OCI-M2 (cell line): ENCODE data around the gene CEP164.

Experiments used
- DNase-seq: peaks from one replicate; lab custom pipeline; 2025; ENCODE audit not compliant: unreplicated experiment; lab: John Stamatoyannopoulos, UW

The CEP164 gene

DNA sequence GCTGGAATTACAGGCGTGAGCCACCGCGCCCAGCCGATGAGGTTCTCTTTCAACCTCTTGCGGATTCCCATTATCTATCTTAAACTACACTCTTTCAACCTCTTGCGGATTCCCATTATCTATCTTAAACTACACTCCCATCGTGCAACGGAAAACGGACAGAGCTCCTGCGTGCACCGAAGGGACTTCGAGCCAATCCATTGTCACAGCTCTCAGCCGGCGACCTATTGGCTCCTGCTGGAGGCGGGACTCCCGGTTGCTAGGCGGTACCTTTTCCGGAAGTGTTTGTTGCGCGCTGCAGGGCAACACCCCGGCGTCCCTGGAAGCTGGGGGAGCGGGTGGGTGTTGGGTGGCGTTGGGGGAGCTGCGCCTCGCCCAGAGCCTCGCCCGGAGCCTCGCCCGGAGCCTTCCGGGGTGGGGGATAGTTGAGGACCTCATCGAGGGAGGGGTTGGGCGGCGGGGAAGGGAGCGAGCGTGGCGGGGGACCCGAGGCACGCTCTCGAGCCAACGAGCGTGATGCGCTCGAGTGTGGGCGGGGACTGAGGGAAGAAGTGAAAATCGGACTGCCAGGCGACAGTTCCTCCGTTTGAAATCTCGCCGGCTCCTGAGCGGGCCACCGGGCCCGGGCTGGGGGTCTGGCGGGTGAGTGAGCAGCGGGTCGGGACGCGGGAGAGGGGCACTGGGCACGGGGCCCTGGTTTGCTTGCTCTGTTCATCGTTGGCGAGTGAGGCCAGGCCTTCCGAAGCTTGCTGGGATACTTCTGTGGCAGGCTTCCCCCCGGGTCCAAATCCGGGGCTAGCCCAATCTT lies at the start of gene CEP164:
CEP164 (plus strand) TSS at position 288 of the 808 bp plus-strand sequence. CDS start 10,733 bp downstream, outside the sequence.
- DNase-seq, result peak; percentile 79

DNA sequence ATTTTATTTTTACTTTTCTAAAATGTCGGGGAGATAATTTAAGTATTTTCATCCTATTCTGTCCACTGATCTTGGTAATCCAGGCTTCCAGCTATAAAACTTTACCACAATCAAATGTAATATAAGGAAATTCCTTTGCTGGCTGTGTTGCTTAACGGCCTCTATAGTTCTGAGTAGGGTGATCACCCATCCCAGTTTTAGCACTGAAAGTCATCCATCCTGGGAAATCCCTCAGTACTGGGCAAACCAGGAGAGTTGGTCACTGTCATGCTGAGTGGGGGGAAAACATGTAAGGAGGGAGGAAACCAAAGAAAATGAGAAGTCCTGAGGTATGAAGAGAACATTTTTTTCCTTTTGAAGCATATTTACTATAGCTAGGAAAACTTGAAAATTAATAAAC lies 49.3 kb upstream of the CEP164 start:
- DNase-seq, result no peak

DNA sequence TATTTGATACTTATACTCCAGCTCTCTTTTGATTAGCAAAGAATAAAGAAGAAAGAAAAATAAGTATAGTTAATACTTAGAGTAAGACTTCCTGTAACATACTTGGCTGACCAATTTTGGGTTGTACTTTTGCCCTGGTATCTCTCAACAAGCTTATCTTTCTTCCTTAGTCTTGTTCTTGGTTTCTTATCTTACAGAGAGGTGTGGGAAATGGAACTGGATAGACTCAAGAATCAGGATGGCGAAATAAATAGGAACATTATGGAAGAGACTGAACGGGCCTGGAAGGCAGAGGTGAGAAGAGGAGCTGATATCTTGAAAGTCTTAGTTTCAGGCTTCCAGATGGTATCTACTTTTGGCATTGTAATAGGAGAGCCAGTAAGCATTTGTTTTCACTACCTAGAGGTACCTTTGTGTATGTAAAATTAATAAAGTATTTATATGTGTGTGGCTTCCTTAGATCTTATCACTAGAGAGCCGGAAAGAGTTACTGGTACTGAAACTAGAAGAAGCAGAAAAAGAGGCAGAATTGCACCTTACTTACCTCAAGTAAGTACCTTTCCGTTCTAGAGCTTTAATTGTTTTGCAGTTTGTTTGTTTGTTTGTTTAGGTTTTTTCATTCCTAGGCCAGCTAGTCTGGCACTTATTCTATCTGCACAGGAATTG lies 47.8 kb upstream of the CEP164 start:
- no peak for DNase-seq

DNA sequence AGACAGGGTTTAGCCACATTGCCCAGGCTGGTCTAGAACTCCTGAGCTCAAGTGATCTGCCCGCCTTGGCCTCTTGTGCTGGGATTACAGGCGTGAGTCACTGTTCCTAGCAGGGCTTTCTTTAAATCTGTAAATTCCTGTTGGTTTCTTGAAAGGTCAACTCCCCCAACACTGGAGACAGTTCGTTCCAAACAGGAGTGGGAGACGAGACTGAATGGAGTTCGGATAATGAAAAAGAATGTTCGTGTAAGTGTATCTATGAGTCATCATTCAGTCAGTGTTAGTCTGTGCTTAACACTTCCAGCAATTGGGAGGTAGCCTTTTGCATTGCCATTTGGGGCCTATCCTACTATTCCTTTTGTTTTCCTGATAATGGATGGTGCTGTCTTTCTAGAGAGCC lies 46.5 kb upstream of the CEP164 start:
- DNase-seq, result no peak

DNA sequence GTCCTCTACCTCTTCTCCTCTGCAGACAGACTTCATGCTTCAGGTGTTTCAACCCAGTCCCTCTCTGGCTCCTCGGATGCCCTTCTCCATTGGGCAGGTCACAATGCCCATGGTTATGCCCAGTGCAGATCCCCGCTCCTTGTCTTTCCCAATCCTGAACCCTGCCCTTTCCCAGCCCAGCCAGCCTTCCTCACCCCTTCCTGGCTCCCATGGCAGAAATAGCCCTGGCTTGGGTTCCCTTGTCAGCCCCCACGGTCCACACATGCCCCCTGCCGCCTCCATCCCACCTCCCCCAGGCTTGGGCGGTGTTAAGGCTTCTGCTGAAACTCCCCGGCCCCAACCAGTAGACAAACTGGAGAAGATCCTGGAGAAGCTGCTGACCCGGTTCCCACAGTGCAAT lies 45.8 kb upstream of the CEP164 start:
- no peak for DNase-seq

DNA sequence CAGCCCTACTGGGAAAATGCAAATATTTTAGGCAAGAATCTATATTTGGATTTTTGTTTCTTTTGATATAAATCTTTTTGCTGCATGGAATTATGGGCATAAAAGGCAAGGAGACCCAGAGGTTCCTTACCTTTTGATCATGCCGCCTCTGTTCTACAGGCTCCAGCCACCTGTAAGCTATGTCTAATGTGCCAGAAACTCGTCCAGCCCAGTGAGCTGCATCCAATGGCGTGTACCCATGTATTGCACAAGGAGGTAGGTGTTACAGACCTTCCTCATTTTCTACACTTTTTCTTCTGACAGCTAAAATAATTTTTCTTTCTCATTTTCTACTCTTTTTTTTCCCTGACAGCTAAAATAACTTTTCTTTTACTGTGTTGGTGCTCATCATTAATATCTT lies 44.7 kb upstream of the CEP164 start:
- DNase-seq, result no peak

DNA sequence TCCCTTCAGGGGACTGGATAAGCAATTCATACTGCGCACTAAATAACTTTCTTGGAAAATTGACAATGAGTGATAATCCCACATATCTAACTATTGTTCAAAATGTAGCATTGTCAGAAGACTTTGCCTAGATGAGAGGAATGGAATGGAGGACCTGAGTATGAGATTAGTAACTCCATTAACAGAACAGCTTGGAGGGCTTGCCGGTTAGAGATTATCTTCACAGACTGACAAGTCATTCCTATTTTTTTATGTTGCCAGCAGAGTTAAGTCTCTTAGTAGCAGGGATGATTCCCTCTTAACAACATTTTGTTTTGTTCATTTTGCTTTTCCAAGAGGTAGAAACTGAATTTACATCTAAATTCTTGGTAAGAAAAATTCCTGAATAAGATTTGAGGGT lies 43.6 kb upstream of the CEP164 start:
- DNase-seq, result no peak

DNA sequence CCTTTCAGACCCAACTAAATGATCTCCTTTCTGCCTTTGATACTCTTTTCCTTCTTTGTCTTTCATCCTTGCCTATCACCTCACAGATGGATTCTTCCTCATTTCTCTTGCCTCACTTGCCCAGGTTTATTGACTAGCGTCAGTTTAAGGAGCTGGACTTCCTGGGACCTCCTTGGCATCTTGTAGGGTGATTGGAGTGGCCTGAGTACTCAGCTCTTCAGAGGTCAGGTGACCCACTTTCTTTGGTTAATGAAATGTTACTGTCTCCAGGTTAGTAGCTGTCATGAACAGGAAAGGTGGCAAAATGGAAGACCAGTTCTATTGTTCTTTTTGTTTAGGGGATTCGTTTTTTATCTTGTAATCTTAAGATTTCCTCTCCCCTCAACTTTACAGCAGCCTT lies 41.1 kb upstream of the CEP164 start:
- DNase-seq, result no peak

DNA sequence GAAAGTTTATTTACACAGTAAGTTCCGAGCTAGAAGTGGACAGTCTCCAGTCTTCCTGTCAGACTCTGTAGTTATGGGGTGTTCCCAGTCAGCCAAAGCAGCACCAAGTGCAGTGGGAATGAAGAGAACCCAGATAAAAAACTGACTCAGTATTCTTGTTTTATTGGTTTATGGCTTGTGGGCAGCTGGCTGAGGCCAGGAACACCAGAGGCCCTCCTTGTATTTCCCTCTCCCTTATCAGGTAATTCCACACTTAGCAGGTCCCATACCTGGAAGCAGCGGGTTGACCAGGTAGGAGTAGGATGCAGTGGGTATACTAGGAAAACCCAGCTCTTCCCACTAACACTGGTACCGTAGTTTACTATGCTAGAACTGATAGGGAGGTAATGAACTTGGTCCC lies 40.0 kb upstream of the CEP164 start:
- DNase-seq, result no peak

DNA sequence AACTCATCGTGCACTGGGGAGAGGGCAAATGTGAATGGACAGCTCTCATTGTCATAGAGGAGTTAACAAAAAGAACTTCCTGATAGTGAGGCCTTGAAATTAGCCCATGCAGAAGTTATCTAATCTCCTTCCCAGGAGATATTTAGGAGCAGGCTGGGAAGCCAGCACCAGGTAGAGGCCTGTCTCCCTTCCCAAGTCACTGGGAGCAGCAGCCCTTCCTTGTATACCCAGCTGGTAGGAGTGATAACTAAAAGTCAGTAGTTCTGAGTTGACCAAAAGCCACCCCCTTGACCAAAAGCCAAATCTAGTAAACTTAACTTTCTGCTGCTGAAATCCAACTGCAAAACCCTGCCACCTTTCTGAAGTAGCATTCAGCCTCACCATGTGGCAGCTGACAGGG lies 37.9 kb upstream of the CEP164 start:
- DNase-seq, result no peak

DNA sequence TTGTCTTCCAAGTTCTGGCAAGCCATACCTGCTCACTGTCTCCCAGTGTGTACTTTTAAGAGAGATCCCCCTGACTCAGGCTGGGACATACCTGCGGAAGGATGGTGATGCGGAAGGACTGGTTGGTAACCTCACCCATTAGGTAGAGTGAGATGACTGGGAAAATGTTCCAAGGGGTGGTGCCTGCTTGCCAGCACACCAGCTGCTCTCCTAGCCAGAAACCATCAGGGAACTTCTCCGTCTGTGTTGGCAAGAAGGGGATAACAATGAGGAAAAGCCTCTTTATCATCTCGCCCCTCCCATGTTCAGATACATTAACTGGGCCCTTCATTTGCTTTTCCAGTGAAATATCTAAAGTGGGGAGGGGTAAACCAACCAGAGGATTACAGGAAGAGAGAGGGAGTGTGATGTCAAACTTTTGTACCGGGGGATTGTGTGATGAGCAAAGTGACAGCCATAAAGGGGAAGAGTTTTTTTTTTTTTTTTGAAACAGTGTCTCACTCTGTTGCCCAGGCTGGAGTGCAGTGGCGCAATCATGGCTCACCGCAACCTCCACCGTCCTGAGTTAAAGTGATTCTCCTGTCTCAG lies 36.8 kb upstream of the CEP164 start, which contains the start of gene BACE1-AS:
BACE1-AS (plus strand) TSS at position 538 of the 588 bp plus-strand sequence.
- no peak for DNase-seq

DNA sequence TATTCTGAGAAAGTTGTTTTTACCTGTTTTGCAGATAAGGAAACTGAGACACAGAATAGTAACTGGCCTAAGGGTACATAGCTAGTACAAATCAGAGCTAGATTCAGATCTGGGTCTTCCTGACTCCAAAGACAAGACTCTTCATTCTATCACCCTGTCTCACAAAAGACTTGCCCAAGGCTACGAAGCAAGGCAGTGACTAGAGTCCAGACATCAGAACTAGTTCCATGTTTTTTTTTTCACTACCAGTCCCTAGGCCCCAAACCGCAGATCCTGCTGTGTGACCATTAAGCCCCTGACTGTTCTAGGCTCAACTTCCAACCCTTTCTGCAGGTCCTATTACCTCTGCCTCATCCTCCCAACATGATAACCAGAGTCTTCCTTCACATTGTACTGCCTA lies 35.0 kb upstream of the CEP164 start:
- DNase-seq, result no peak

DNA sequence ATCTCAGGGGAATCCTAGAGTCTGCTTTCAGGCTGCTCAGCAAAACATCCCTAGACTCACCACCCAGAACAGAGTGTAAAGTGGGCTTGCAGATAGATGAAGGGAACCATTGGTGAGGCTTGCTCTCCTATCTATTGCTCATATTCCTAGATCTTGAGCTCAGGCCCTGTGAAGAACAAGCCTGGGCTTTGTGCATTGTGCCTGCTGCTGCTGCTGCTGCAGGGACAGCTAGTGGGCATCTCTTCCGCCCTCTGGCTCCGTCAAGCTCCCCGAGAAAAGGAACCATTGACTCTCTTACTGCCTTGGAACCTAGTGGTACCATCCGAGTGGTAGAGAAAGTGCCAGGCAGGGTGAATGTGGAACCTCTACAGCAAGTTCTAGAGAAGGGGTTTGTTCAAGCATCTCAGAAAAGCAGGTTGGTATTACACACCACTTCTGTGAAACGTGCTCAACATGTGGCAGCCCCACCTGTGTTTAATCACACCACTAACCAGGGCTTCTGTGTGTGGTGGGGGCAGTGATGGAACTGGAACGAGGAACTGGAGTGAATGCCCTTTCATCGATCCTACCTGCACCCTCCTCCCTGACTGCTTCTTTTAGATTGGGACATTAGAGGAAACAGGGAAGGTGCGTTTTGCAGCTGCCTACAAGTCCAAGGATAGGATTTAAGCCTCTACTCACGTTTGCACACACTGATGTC lies 32.1 kb upstream of the CEP164 start:
- DNase-seq, result no peak

DNA sequence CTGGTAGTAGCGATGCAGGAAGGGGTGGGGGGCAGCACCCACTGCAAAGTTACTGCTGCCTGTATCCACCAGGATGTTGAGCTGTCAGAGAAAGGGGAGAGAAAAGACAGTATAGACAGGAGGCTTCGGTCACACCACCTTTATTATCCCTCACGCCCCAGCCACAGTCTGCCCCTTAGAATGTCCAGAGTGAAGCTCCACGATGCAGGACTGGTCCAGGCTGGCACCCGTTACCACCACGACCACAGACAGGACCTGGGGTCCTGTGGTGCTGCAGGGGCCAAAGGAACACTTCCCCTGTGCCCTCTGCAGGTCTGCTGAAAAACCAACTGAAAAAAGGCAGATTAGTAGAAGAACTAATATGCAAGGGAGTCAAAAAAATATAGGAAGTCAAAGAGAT lies 30.8 kb upstream of the CEP164 start:
- DNase-seq, result no peak

DNA sequence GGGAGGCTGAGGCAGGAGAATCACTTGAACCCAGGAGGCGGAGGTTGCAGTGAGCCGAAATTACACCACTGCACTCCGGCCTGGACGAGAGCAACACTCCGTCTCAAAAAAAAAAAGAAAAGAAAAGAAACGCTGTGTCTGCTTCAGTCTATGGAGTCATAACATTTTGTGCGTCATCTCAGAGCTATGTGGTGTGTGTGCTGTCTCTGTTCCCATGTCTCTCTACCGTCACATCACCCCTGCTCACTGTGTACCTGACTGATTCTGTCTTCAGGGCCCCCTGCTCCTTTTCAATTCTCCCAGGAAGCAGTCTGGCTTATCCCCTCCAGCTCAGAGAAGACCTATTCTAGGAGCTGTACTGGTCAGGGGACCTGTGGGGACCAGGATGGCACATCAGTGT lies 29.5 kb upstream of the CEP164 start:
- DNase-seq, result no peak

DNA sequence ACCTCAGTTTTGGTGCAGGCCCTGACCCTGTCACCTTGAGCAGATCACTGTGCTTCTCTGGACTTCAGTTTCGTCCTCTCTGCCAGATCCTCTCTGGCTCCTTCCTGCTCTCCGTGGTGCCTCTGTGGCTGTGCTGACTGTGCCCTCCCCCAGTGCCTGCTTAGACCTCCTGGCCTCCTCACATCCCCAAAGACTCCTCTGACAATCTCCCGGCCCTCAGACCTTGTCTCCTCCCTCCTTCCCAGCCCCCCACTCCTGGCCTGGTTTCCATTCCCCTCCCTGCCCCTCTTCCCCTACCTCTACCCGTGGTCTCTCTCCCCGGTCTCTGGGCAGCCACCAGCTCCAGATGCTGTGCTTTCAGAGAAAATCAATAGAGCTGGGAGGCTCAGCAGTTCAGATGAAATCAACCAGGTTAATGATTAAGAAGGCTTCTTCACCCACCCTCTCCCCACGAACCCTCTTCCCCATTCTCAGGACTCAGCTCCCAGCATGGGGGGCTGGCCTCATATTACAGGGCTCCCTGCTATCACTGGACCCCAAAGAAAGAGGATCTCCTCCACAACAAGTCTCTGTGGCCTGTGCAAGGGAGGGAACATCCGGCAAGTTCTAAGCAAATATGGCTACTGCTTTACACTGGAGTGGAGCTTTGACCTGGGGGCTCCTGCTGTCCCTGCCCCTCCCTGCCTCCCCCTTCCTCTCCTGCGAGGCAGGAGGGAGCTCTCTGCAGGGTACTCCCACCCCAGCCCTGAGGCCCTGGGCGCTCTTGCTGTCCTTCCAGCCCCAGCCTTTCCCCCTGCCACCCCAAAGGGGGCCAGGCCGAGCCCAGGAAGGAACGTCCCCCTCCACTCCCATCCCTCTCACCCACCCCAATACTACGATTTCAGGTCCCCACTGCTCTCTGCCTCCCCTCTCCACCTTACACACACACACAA lies 28.0 kb upstream of the CEP164 start:
- no peak for DNase-seq

DNA sequence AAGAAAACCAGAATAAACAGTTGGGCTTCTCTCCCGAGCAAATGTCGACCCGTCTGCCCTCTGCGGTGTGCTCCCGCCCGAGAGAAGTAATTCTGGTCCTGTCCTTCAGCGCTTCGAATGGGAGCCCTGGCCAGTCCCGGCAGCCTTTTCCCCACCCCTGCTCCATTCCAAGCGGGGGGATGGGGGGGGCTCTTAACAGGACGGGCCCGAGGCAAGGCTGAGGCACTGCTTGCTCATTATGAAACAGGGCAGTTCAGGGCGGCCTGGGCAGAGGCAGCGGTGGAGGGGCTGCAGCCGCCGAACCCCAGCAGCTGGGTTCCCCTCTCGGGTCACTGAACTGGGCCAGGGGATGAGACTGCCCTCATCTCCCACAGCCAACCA lies 27.4 kb upstream of the CEP164 start:
- no peak for DNase-seq

DNA sequence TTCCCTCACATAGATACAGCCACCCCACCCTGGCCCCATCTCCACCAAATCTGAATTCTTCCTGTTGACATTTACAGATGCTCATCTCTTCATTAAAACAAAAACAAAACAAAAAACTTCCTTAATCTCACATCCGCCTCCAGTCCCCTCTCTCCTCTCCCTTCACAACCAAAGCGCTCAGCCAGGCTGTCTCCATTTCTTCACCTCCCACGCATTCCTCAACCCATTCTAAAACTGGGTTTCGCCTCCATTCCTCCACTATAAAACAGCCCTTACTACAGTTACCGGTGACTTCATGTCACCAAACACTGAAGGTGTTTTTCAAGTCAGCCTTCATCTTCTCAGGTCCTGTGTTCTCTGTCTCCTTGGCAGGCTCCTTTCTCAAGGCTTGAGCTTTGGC lies 26.9 kb upstream of the CEP164 start:
- DNase-seq, result no peak

DNA sequence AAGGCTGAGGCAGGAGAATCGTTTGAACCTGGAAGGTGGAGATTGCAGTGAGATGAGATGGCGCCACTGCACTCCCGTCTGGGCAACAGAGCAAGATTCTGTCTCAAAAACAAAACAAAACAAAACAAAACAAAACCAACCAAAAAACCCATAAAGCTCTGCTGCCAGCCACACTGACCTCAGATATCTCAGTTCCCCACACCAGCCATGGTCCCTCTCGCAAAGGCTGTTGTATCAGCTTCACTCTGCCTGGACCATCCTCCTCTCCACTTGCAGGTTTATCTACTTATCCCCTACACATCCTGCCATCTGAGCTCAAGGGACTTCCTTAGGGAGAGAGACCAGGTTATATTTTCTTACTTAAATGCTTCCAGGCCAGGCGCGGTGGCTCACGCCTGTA lies 25.4 kb upstream of the CEP164 start:
- DNase-seq, result no peak

DNA sequence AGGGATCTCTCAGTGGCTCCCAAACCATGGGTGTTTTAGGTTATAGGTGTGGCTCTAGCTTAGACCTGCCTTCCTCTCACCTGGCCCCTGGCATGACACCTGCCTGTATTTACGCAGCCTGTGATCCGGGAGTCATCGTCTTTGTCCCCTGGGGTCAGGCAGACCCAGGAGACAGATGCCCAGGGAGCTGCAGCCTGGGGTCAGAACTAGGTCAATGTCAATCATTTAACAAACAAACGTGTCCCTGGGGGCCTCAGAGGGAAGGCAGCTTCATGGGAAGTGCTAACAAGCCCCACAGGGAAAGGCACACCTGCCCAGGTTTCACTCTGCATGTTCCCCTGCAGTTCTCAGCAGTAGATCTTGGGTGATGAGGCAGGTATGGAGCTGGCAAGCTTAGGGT lies 24.6 kb upstream of the CEP164 start:
- no peak for DNase-seq
